Mesendoderm (in vitro differentiated cells): Measurements from ENCODE around the gene SART1.
A peak's percentile ranks its signal among the peaks of the same experiment; 100 is the strongest.

Source experiments
- DNase-seq: peaks from one replicate; pipeline ENCODE4 v3.0.0; 2013
- H2AK5ac ChIP-seq: 2 replicates; pipeline ENCODE4 v1.6.1; 2013; ENCODE audit warnings: low read length, inconsistent platforms
- H2BK120ac ChIP-seq: 2 replicates; pipeline ENCODE4 v1.6.1; 2013; ENCODE audit warnings: low read depth, mild to moderate bottlenecking, low read length, moderate library complexity, mixed read lengths
- H2BK15ac ChIP-seq: replicated peaks from 2 replicates; pipeline ENCODE4 v1.6.1; 2013; ENCODE audit warnings: low read depth, mild to moderate bottlenecking, moderate library complexity
- H2BK5ac ChIP-seq: 2 replicates; pipeline ENCODE4 v1.6.1; 2013; ENCODE audit warnings: low read length, inconsistent platforms
- H3K18ac ChIP-seq: 2 replicates; pipeline ENCODE4 v1.6.1; 2013; ENCODE audit warnings: mild to moderate bottlenecking, low read length, mixed read lengths
- H3K23ac ChIP-seq: one replicate; pipeline ENCODE4 v1.6.1; 2013; ENCODE audit warnings: low read length
- H3K27ac ChIP-seq: 2 replicates; pipeline ENCODE4 v1.5.1; 2013; ENCODE audit warnings: low read depth, mild to moderate bottlenecking, inconsistent platforms, low read length, moderate library complexity
- H3K27me3 ChIP-seq: 2 replicates; pipeline ENCODE4 v1.6.1; 2013; ENCODE audit warnings: low read length, control low read depth, mild to moderate bottlenecking, inconsistent platforms; ENCODE audit not compliant: insufficient read depth, poor library complexity
- H3K36me3 ChIP-seq: 2 replicates; pipeline ENCODE4 v1.6.1; 2013; ENCODE audit warnings: low read length, inconsistent platforms; ENCODE audit not compliant: control insufficient read depth, insufficient read depth
- H3K4ac ChIP-seq: one replicate; pipeline ENCODE4 v1.6.1; 2013; ENCODE audit warnings: low read depth, mild to moderate bottlenecking, low read length, moderate library complexity
- H3K4me1 ChIP-seq: 2 replicates; pipeline ENCODE4 v1.6.1; 2013; ENCODE audit warnings: low read depth, low read length, inconsistent platforms; ENCODE audit not compliant: control insufficient read depth
- H3K4me2 ChIP-seq: 2 replicates; pipeline ENCODE4 v1.6.1; 2013; ENCODE audit warnings: low read length
- H3K4me3 ChIP-seq: 2 replicates; pipeline ENCODE4 v1.5.1; 2013; ENCODE audit warnings: mild to moderate bottlenecking, low read length
- H3K56ac ChIP-seq: one replicate; pipeline ENCODE4 v1.6.1; 2013; ENCODE audit warnings: low read length
- H3K79me1 ChIP-seq: 2 replicates; pipeline ENCODE4 v1.6.1; 2013; ENCODE audit warnings: low read length, inconsistent platforms
- H3K79me2 ChIP-seq: 2 replicates; pipeline ENCODE4 v1.6.1; 2013; ENCODE audit warnings: mild to moderate bottlenecking, low read length; ENCODE audit not compliant: control insufficient read depth, insufficient read depth
- H3K9ac ChIP-seq: 2 replicates; pipeline ENCODE4 v1.6.1; 2013; ENCODE audit warnings: low read length, inconsistent platforms
- H4K5ac ChIP-seq: one replicate; pipeline ENCODE4 v1.6.1; 2013; ENCODE audit warnings: low read length
- H4K8ac ChIP-seq: one replicate; pipeline ENCODE4 v1.6.1; 2013; ENCODE audit warnings: low read depth, mild to moderate bottlenecking, control low read depth, low read length, moderate library complexity
- WGBS: extraction: QIAGEN DNeasy Blood & Tissue Kit; methylation state at CpG from one replicate; pipeline ENCODE4 v1.1.7; 2013; ENCODE audit warnings: low lambda C conversion rate, missing lambda C conversion rate; ENCODE audit not compliant: insufficient coverage; ENCODE audit errors: extremely low coverage; 5-methylcytosine and 5-hydroxymethylcytosine counted together

Gene SART1

GRCh38 chr11:66001942-66002647 is 40.6 kb downstream of the SART1 start, which contains the start of the genes BANF1 and EIF1AD:
BANF1 (plus strand) TSS chr11:66002503; CDS start chr11:66003251, 748 bp downstream.
EIF1AD (minus strand) TSS chr11:66002157; CDS start chr11:66000389, 1,768 bp downstream.
- H3K9ac ChIP-seq = peak within 1 kb of the TSS; percentile 98
- H2AK5ac ChIP-seq = no peak within 1 kb of the TSS
- H3K4me3 ChIP-seq = peak within 1 kb of the TSS; percentile 97
- no peak within 1 kb of the TSS for H4K8ac ChIP-seq
- peak within 1 kb of the TSS; percentile 78 for H3K18ac ChIP-seq
- H4K5ac ChIP-seq = no peak within 1 kb of the TSS
- peak within 1 kb of the TSS; percentile 98 for H3K27ac ChIP-seq
- peaks cover 21% of the 10 kb centered on the region for H3K79me2 ChIP-seq
- peak within 1 kb of the TSS; percentile 73 for H3K23ac ChIP-seq
- peaks cover 25% of the 10 kb centered on the region for H3K79me1 ChIP-seq
- peak within 1 kb of the TSS; percentile 98 for H3K56ac ChIP-seq
- peaks cover 5% of the 10 kb centered on the region for H3K4me1 ChIP-seq
- H2BK15ac ChIP-seq = no peak within 1 kb of the TSS
- peak within 1 kb of the TSS; percentile 96 for H2BK5ac ChIP-seq
- H3K4ac ChIP-seq = peak within 1 kb of the TSS; percentile 75
- no CpG with 5 or more reads among the region's 55 CpGs for WGBS
- peak; percentile 99 for DNase-seq
- peaks cover 22% of the 10 kb centered on the region for H3K36me3 ChIP-seq
- peak within 1 kb of the TSS; percentile 84 for H3K4me2 ChIP-seq
- no peaks in the 10 kb centered on the region for H3K27me3 ChIP-seq
- no peak within 1 kb of the TSS for H2BK120ac ChIP-seq

- Histone ChIP-seq H4K8ac (no peak overlapping the region), H3K27me3 (no peaks in the 10 kb centered on the region), H3K23ac (no peak overlapping the region), H3K27ac (peak overlapping the region; percentile 98), H3K4me1 (peaks cover 10% of the 10 kb centered on the region), H2BK15ac (no peak overlapping the region), H3K36me3 (peaks cover 18% of the 10 kb centered on the region), H3K18ac (peak overlapping the region; percentile 78), H3K4me2 (peak overlapping the region; percentile 41), H3K56ac (peak overlapping the region; percentile 98), H4K5ac (no peak overlapping the region), H2BK5ac (peak overlapping the region; percentile 45), H2AK5ac (no peak overlapping the region), H3K79me1 (peaks cover 25% of the 10 kb centered on the region), H2BK120ac (no peak overlapping the region), H3K4ac (peak overlapping the region; percentile 75), H3K4me3 (peak overlapping the region; percentile 96), H3K79me2 (peaks cover 21% of the 10 kb centered on the region), H3K9ac (peak overlapping the region; percentile 98)
- peak; percentile 40 for DNase-seq
- WGBS = no CpG with 5 or more reads among the region's 40 CpGs
These were observed 41.2 kb downstream of the SART1 start for GRCh38 chr11:66002648-66003225.

GRCh38 chr11:66003291-66003690 is 41.8 kb downstream of the SART1 start:
- no peak overlapping the region for H3K27ac ChIP-seq
- H3K18ac ChIP-seq = no peak overlapping the region
- peaks cover 10% of the 10 kb centered on the region for H3K4me1 ChIP-seq
- H2BK15ac ChIP-seq = no peak overlapping the region
- H3K4me3 ChIP-seq = no peak overlapping the region
- peak overlapping the region; percentile 41 for H3K4me2 ChIP-seq
- no peak overlapping the region for H3K23ac ChIP-seq
- H4K8ac ChIP-seq = no peak overlapping the region
- peak overlapping the region; percentile 98 for H3K9ac ChIP-seq
- peak overlapping the region; percentile 98 for H3K56ac ChIP-seq
- no peaks in the 10 kb centered on the region for H3K27me3 ChIP-seq
- peaks cover 25% of the 10 kb centered on the region for H3K79me1 ChIP-seq
- no peak overlapping the region for H3K4ac ChIP-seq
- WGBS = no CpG with 5 or more reads among the region's 6 CpGs
- no peak overlapping the region for H2BK5ac ChIP-seq
- H3K36me3 ChIP-seq = peaks cover 15% of the 10 kb centered on the region
- no peak overlapping the region for H2AK5ac ChIP-seq
- no peak overlapping the region for H2BK120ac ChIP-seq
- peaks cover 21% of the 10 kb centered on the region for H3K79me2 ChIP-seq
- no peak for DNase-seq
- H4K5ac ChIP-seq = no peak overlapping the region

GRCh38 chr11:66004186-66004585 is 42.7 kb downstream of the SART1 start:
- no peak overlapping the region for H3K4me2 ChIP-seq
- no peak overlapping the region for H2BK5ac ChIP-seq
- H3K4ac ChIP-seq = no peak overlapping the region
- peaks cover 12% of the 10 kb centered on the region for H3K4me1 ChIP-seq
- H2BK120ac ChIP-seq = no peak overlapping the region
- H3K9ac ChIP-seq = no peak overlapping the region
- no peak overlapping the region for H3K27ac ChIP-seq
- peaks cover 23% of the 10 kb centered on the region for H3K79me1 ChIP-seq
- peaks cover 12% of the 10 kb centered on the region for H3K36me3 ChIP-seq
- H3K18ac ChIP-seq = no peak overlapping the region
- H3K27me3 ChIP-seq = no peaks in the 10 kb centered on the region
- H3K23ac ChIP-seq = no peak overlapping the region
- H4K5ac ChIP-seq = no peak overlapping the region
- H4K8ac ChIP-seq = no peak overlapping the region
- DNase-seq = no peak
- H3K4me3 ChIP-seq = no peak overlapping the region
- WGBS = no CpG with 5 or more reads among the region's 4 CpGs
- peaks cover 21% of the 10 kb centered on the region for H3K79me2 ChIP-seq
- no peak overlapping the region for H3K56ac ChIP-seq
- H2AK5ac ChIP-seq = no peak overlapping the region
- H2BK15ac ChIP-seq = no peak overlapping the region

DNA sequence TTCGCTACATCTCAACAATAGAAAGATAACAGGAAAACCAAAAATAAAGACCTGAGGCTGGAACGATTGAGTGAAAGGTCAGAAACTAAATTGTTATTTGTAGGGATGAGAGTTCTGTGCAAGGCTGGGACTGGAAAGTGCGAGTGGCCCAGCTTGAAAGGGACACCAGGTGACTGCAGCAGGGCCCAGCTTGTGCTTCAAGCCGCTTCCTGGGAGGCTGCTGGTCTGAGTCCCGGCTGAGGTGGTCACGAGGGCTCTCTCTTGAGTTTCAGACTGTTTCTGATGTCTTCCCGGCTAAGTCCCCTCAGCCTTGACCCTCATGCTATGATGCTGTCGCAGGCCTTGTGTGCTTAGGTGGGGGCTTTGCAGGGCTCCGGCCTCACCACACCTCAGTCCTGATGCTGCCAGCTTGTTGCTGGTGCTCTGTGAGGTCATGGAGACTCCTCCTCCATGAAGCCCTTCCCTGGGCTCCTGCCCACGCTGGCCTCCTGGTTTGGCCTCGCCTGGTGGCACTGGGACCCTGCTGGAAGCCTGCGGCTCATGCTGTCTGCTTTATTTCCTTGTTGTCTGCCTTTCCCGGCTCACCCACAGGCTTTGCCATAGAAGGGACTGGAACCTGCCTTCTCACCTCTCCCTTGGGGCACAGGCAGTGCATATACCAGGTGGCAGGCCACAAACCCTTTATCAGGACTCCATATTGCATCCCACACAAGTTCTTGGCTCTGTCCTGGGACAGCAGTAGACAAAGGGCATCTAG is 44.8 kb downstream of the SART1 start:
- no peak overlapping the region for H3K23ac ChIP-seq
- no peak for DNase-seq

More for the DNA sequence above, 44.8 kb downstream of the SART1 start:
- Histone ChIP-seq H3K79me1 (peaks cover 14% of the 10 kb centered on the region), H2BK5ac (peak overlapping the region; percentile 48), H3K36me3 (peaks cover 3% of the 10 kb centered on the region), H3K4me1 (peaks cover 15% of the 10 kb centered on the region), H3K4me3 (no peak overlapping the region), H3K4ac (no peak overlapping the region), H2AK5ac (peak overlapping the region; percentile 22), H3K79me2 (peaks cover 13% of the 10 kb centered on the region), H2BK120ac (no peak overlapping the region), H4K8ac (no peak overlapping the region), H2BK15ac (no peak overlapping the region), H3K4me2 (no peak overlapping the region), H4K5ac (no peak overlapping the region), H3K56ac (peak overlapping the region; percentile 54), H3K27ac (peak overlapping the region; percentile 86), H3K27me3 (no peaks in the 10 kb centered on the region), H3K18ac (peak overlapping the region; percentile 3), H3K9ac (no peak overlapping the region)
- no CpG with 5 or more reads among the region's 13 CpGs for WGBS
